ENCODE data around the gene ATP8A2. TPM values are rescaled to one million over a fixed set of nuclear protein-coding genes. Genes with fewer than 3 reads are reported as not detected.

The ATP8A2 gene
- total and polyA plus RNA-seq, 2 of the 4 experiments (the other 2 are of a cell fraction): 0.02 to 0.18 TPM

GRCh38 chr13:25440061-25440460 lies 68.3 kb downstream of the ATP8A2 start:
- Histone ChIP-seq H3K4me3 (ENCODE audit: insufficient read depth, low read depth, low read length) (no peak overlapping the region), H2AFZ (replicated peaks; ENCODE audit: low read length, poor library complexity) (no peak overlapping the region), H3K4me2 (ENCODE audit: low read depth, low read length) (no peak overlapping the region), H3K9me3 (ENCODE audit: control insufficient read depth, insufficient read depth, low read length) (no peaks in the 10 kb centered on the region), H3K18ac (ENCODE audit: low read depth, low read length) (no peak overlapping the region), H2BK15ac (ENCODE audit: low read depth, low read length) (no peak overlapping the region), H3K14ac (replicated peaks; ENCODE audit: low read depth, low read length) (no peak overlapping the region), H2BK5ac (ENCODE audit: low read depth, low read length, poor library complexity, severe bottlenecking) (no peak overlapping the region), H3K36me3 (ENCODE audit: control insufficient read depth, insufficient read depth, low read length) (no peaks in the 10 kb centered on the region), H2BK20ac (ENCODE audit: low read depth, low read length) (no peak overlapping the region), H2AK5ac (ENCODE audit: low read depth, low read length) (no peak overlapping the region), H4K5ac (ENCODE audit: low read depth, low read length) (no peak overlapping the region), H3K56ac (ENCODE audit: extremely low read depth, insufficient read depth, low read length) (no peak overlapping the region), H2AK9ac (replicated peaks; ENCODE audit: low read depth, low read length, poor library complexity) (no peak overlapping the region), H3K27me3 (ENCODE audit: control insufficient read depth, insufficient read depth, low read length) (no peaks in the 10 kb centered on the region), H3K9me1 (ENCODE audit: insufficient read depth, low read length) (no peaks in the 10 kb centered on the region), H3K23ac (ENCODE audit: low read depth, low read length) (no peak overlapping the region), H3K79me1 (ENCODE audit: low read depth in 1 of 2, low read length in 2 of 2) (no peaks in the 10 kb centered on the region), H3K27ac (ENCODE audit: insufficient read depth, low read length) (no peak overlapping the region), H2BK120ac (ENCODE audit: low read depth, low read length) (no peak overlapping the region), H4K8ac (ENCODE audit: low read depth in 2 of 2, low read length in 2 of 2) (no peak overlapping the region), H3K9ac (ENCODE audit: low read depth, low read length) (no peak overlapping the region), H3K4ac (ENCODE audit: low read depth, low read length) (no peak overlapping the region), H3K4me1 (ENCODE audit: control insufficient read depth, insufficient read depth, low read length) (no peaks in the 10 kb centered on the region), H4K91ac (ENCODE audit: insufficient read depth, low read depth, low read length) (no peak overlapping the region), H4K20me1 (ENCODE audit: insufficient read depth, low read length) (no peaks in the 10 kb centered on the region)
- TF ChIP-seq CTCF (conservative IDR thresholded peaks at IDR 0.05; ENCODE audit: low read depth, low read length): no peak
- TF ChIP-seq RAD21 (IDR thresholded peaks at IDR 0.05; ENCODE audit: low read length): no peak
- no peak for TF ChIP-seq FOS (IDR thresholded peaks at IDR 0.05; ENCODE audit: low read depth, low read length)
- TF ChIP-seq CHD1 (IDR thresholded peaks at IDR 0.05; ENCODE audit: low read depth, low read length): no peak
- TF ChIP-seq RCOR1 (IDR thresholded peaks at IDR 0.05; ENCODE audit: insufficient replicate concordance, low read length): no peak
- ATAC-seq (ENCODE audit: low read depth) (no peak), DNase-seq (no peak)
- dilution Hi-C loops (cut with HindIII; ENCODE audit: low sequenced_read_pairs, unreplicated experiment) (no loop called here), in situ Hi-C loops (cut with MboI; ENCODE audit: low sequenced_read_pairs) (no loop called here), intact Hi-C loops (cut with micrococcal nuclease) (no loop called here)
- CTCF ChIA-PET: interaction anchor here (0.6 kb wide), 1 partner anchor 46 kb away, joined by 3 read pairs; no protein-coding TSS in a partner anchor
- BruUV-seq (replicated peaks): no TSS peak
- WGBS, 2 experiments (ENCODE audit: extremely low coverage in 2 of 2, insufficient read length in 1 of 2): no CpG with 5 or more reads among the region's 4 CpGs
- POLR2A ChIA-PET (ENCODE audit: unreplicated experiment): no interaction called here
